HG02938 (cell line): ENCODE measurements around the gene GGACT.
"Not testable (repeated sequence)": the region's sequence is repeated elsewhere in the genome, so short reads cannot be mapped to it uniquely, and the experiment has no call there.

Experiments
- ATAC-seq: cut with Tn5 transposase; IDR thresholded peaks from one replicate; pipeline ENCODE4 v1.9.1; 2021; ENCODE audit warnings: mild to moderate bottlenecking, moderate library complexity; ENCODE audit not compliant: unreplicated experiment

GGACT gene

DNA sequence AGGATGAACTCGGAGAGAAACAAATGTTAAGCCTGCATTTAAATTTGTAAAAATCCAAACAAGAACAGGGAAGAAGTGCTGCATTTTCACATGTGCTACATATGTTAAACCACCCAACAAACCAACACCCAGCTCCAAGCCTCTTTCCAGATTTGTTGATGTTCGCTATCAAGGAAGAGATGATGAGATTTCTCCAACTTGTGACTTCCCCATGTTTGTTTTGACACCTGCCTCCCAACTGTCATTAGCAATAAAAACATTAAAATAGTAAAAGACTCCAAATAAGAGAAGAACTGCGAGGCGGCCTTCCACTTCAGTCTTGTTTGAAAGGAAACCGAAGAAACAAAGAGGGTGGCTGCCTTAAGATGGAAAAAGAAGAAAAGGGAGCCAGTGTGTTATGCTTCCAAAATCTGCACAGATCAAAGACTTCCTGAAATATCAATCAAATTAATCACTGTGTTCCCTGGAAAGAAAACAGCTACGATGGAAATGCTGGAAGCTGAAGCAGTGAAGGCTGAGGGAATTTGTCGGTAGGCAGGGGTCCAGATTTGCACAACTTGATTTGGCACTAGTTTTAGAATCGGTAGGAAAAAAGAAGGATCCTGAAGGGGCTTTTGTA lies 14.0 kb upstream of the GGACT start:
- ATAC-seq: no peak

DNA sequence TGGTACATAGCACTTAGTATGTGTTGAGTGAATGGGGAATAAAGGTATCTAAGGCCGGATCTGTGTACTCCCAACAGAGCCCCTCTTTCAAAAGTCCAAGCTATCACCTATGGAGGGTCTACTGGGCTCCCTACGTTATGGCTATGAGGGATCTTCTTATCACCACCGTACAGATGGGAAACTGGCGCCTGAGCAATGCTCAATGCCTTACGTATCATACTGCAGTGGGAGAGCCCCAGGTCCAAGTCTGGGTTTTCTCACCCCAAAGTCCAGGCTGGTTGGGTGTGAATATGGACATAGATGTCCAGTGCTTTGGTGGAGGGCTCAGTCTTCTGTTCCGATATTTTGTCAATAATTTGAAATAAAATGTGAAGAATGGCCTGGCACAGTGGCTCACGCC lies 13.1 kb upstream of the GGACT start:
- ATAC-seq: no peak

DNA sequence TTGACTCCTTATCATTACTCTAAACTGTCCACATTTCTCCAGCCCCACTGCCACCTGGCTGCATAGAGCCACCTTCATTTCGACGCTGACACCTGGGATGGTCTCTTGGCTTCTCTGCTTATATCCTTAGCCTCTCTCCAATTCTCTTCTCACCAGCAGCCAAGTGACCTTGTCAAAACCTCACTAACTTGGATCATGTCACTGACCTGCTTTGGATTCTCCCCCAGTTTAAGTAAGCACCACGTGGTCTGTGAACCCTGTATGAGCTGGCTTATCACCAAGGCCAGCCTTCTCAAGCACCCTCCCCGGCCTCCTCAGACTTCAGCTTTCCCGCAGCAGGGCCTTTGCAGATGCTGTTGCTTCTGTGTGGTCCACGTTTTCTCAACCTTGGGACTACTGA lies 12.3 kb upstream of the GGACT start:
- no peak for ATAC-seq

DNA sequence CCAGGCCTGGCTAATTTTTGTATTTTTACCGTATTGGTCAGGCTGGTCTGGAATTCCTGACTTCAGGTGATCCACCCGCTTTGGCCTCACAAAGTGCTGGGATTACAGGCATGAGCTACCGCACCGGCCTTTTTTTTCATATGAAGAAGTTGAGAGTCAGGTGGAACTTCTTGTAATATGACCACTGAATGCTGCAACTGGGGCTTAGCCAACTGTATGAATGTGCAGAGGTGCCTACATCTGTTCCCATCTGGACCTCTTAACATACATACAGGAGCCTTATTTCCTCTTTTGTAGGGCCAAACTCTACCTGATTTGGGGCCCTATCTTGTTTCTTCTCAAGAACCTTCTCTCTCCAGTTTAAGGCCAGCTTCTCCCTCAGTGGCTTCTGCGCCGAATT lies 11.9 kb upstream of the GGACT start:
- no peak for ATAC-seq

DNA sequence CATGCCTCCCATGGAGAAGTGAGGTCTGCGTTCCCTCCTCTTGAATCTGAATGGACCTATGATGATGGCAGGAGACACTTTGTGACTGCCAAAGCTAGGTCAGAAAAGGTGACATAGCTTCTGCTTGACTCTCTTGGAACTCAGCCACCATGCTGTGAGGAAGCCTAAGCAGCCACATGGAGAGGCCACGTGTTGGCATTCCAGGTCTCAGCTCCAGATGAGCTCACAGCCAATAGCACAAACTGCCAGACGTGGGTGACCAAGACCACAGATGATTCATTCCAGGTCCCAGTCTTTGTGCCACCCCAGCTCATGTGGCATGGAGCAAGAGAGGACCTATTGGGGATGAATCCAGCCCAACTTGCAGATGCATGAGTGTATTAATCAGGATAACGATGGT lies 8.7 kb upstream of the GGACT start:
- no peak for ATAC-seq

DNA sequence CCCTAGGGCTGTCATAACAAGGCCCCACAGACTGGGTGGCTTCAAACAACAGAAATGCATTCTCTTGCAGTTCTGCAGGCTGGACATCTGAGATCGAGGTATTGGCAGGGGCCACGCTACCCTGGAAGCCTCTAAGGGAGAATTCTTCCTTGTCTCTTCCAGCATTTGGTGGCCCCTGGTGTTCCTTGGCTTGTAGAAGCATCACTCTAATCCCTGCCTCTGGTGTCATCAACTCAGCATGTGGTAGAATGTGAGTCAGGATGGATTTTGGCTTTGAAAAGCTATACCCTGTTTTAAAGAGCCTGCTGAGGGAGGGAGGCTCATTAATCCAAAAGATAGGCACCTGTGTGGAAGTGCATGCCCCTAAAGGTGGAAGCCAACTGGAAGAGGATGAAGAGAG lies 7.9 kb upstream of the GGACT start:
- ATAC-seq: no peak

DNA sequence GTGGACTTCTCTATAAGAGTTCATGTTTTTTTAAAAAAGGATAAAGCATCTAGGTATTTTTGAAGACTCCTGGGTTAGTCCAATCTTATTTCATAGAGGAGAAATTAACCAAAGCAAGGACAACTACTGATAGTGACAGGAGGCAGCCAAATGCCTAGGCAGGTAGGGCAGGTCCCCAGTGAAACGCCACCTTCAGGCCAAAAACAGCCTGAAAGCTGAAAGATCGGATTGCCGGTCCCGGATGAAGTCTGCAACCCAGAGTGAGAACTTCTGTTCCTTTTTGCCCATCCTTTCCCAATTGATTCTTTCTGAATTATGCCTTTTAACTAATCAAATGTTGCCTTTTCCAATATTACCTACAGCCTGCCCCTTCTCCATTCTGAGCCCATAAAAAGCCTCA lies 6.1 kb upstream of the GGACT start:
- ATAC-seq: no peak

DNA sequence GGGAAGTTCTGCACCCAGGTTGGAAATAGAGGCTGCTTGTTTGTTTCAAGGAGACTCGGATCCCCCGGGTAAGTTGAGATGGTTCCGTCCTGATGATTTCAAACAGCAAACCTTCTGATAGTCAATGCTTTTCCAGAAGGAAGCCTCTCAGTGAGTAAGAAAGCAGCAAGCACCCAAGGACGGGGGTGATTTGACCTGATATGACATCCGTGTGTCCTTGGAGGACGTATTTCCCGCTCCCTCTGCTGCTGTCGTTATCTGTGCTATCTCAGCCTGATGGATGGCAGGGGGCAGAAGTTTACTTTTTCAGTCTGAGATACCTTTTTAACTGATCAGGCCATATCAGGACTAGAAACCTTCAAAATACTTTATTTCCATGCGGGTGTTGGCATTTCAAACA lies 5.7 kb upstream of the GGACT start:
- ATAC-seq: no peak

DNA sequence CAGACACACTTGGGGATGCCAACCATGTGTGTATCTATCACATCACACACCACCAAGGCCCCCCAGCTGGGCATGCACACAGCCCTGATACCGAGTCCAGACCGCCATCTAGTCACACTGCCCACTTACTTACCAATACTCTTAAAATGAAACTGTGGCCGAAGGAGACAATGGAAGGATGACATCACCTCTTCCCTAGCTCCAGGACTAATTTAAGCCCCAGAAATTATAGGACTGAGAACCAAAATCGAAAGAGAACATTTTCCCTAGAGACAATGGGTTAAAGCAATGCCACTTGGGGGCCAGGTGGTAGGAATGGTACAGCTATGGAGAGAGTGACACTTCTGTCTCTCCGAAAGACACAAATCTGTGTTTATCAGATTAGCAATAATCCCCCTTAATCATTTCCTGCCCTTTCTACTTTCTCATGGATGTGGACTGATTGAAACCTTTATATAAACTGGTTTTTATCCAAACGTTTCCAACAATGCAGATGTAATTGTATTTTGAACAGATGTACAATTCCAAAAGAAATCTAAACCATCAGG lies 663 bp upstream of the GGACT start:
- no peak for ATAC-seq

DNA sequence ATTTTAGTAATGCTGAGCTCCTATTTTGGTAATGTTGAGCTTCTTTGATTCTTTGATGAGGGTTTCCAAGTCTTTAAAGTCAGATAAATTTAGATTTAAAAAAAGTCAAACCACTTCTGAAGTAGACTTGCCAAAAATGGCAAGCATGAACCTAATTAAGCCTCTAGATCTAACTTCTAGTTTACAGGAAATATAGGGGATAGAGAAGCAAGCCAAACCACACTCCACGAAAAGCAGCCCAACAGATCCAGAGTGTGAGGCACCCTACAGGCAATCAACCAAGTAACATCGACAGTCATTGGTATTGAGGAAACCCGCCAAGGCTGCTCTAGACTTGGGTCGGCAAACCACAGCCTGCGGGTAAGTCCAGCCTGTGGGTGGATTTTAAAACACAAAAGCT lies 3.7 kb downstream of the GGACT start:
- no peak for ATAC-seq

DNA sequence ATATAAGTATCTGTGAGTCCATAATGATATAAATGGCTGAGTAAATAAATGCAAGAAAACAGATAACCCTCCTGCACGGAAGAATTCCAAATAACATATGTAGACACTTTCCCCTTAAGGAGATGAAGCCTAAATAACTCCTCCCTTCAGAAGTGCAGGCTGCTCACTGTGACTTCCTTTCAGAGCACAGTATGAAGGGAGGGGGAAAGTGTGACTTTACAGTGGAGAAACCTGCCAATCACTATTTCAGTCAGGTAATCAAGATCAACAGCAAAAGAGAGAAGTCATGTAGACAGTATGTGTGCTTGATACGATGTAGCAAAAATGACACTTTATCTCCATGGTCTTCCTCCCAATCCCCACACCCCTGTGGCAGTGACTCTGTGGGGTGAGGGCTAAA lies 7.1 kb downstream of the GGACT start:
- no peak for ATAC-seq

DNA sequence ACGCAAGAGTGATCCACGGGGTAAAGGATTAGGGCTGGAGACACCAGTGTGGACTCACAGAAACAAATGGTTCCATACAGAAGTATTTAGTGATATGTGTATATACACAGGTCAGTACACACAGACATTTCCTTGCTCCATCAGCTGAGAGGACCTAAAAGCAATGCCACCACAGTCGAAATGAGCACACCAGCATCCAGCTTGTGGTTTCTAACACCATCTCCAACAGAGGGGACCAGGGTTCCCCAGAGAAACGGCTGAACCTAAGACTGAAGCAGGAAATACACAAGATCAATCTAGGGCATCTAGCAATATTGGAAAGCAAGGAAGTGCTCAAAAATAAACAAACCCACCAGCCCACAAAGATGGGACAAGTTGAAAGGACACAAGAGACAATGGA lies 7.6 kb downstream of the GGACT start:
- no peak for ATAC-seq

DNA sequence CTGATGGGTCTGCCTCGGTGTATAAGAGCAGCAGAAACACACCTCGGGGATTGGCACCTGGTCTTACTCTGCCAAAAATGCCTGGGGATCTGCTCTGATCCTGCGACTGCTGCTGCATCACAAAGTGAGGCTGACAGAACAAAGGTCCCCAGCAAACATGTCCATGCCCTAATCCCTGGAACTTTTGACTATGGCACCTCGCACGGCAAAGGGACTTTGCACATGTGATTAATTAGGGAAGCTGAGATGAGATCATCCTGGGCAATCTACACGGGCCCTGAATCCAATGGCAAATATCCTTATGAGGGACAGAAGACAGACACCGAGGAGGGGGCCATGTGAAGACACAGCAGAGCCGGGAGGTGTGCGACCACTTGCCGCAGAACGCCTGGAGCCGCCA lies 8.5 kb downstream of the GGACT start:
- ATAC-seq: no peak

DNA sequence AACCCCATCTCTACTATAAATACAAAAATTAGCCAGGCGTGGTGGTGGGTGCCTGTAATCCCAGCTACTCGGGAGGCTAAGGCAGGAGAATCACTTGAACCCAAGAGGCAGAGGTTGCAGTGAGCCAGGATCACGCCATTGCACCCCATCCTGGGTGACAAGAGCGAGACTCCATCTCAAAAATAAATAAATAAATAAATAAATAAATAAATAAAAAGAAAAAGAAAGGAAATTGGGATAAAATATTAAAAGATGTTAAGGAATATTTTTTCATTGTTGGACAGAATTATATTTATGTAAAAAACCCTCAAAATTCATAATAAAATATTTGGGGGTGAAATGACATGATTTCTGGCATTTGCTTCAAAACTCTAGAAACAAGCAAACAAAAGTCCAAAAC lies 11.3 kb downstream of the GGACT start:
- not testable (repeated sequence) for ATAC-seq

DNA sequence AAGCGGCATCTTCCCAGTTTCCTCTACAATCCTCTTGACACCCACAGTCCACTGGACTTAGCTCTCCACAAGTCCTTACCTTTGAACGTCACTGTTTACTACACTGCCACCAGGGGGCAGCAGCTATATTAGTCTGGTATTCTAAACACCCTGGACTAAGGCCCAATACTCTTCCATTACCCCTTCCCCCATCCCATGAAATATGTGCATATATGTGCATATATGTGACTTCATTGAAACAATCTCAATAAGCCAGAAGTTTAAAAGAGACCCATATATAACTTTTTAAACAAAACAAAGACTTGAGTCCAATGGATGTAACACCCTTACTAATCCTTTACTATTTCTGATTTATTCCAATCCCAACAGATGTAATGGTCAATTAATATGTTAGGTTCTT lies 15.5 kb downstream of the GGACT start:
- peak; percentile 100 for ATAC-seq

DNA sequence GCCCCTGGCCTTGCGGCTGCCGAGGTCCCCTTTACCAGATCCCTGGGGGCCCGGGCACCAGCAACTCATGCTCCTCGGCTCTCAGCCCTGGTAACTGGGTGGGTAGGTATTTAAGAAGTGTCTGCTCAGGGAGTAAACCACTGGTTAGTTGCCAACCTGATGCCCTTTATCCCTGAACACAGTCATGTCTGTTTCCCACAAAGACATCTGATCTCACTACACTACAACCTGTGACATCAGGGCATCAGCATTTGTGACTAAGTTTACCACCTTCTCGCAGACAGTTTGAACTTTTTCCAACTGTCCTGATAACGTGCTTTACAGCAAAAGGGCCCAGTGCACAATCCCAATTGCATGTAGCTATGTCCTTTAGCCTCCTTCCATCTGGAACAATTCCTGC lies 22.0 kb downstream of the GGACT start:
- ATAC-seq: no peak

DNA sequence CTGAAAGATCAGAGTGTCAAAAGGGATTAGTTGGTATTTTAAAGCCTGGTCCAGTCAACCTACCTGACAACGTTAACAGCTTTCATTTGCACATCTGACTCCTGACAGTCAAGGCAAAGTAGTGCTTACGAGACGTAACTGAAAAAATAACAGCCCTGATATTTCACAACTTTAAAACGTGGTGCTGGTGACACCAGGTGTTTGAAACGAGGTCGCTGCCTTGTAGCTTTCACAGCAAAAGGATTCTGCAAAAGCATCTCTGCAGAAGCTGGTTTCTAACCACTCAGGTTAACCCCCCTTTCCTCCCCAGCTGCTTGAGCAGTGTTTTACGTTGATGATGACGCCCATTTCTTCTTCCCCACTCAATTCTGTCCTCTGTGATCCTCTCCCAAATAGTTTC lies 23.3 kb downstream of the GGACT start:
- ATAC-seq: no peak

DNA sequence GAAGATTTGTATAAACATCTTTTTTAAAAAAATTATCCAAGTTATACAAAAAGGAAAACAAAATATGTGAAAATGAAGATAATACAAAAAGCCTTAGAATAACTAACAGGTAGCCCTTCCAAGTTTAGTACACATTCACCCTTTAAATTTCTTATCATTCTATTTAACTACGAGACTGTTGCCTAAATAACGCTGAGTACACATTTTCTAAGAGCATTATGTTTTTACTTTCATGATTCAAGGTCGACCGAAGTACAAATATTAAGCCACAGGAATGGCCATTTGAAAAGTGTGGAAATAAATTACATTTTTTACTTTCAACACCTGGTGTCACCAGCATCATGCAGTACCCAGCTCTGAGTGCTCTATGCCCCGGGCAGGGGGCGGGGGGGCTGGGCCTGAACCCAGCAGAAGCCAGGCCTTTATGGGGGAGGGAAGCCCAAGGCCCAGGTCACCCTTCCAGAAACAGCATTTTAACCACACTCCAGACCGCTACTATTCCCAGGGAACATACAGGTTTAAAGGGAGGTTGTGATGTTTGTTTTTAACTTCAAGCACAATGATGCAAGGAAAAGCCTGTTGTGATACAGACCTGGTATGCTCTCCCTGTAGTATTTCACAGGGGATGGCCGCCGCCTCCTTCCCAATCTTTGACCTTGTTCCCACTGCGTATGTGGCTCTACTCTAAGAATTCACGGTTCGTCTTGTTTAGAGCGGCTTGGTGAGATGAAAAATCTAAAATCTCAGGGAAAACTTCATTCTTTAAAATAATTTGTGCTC lies 24.0 kb downstream of the GGACT start:
- ATAC-seq: no peak

DNA sequence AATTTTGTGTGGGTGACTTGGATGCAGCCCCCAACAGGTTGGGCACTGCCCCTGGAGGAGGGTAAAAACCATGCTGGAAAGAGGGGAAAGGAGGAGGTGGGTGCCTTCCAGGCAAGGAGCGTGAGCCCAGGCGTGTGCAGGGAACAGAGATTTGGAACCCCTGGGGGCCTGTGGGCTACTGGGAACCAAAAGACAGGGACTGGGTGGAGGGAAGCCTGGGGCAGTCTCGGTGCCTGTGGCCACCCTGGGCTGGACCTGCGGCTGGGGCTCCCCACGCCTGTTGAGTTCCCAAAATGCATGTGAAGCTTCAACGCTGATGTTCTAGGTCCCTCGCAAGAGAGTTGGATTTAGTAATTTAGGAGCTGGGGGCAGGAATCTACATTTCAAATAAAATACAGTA lies 24.8 kb downstream of the GGACT start:
- no peak for ATAC-seq

DNA sequence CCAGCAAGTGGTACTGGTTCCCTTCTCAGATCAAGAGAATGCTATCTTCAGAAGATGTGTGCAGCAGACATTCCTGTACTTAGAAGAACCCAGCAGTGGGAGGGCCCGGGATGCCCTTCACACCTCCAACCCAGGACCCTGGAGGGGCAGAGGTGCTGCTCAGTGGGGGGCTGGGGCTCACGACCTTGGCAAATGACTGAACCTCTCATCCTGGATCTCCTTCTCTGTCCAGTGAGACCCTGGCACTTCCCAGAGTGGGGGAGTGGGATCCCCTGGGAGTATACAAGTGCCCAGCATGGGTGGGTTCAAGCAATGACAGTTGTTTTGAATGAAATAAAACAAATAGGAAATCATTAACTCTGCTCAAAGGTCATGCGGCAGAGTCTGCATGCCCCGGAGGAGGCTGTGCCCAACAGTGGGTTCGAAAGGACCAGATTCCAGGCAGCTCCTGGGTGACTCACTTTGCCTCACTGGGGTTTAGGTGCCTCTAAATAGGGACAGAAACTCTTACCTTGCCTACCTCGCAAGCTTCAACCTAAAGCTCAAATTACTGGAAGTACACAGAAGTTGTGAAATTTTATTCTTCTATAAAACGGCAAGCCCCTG lies 26.9 kb downstream of the GGACT start:
- ATAC-seq: no peak

DNA sequence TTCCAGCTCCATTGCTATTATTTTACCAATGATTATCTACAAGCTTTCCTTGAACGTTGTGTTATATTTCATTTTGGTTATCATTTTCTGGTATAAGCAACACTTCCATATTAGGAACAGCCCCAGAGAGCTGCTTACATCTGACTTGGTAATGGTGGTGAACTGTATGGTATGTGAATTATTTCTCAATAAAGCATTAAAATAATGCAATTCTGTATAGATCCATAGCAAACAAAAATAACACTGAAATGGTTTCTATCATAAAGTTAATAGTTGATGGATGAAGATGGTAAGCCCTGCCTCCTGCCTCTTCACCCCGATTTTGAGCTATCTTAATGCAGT lies 27.5 kb downstream of the GGACT start:
- ATAC-seq: no peak

DNA sequence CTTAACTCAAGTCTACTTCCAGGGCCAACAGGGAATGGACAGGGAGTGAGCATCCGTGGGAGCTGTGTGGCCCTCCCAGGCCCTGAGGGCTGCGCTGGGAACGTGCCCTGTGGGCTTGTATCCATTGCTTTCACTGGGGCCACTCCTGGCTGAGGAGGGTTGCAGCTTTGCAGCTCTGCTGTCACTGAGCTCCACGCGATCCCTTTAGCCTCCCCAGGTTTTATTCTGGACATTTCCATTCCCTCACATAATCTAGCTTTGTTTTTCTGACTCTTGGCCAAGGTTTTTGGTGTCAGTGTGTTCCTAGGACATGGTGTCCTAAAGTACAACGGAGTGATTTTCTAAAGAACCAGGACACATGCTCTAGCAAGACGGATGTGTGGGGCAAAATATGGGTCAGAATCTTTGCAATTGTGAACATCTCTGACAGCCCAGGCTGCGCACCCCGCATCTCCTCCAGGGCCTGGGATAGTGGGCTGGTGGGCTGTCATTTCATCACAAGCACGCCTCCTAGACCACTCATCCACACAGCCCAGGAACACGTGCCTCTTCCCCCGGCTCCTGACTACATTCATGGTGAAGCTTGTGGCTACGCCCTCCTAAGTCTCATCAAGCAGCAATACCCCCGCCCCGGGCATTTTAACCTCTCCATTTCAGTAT lies 28.0 kb downstream of the GGACT start:
- no peak for ATAC-seq
